ENCODE data around the gene FLRT2.

DNA sequence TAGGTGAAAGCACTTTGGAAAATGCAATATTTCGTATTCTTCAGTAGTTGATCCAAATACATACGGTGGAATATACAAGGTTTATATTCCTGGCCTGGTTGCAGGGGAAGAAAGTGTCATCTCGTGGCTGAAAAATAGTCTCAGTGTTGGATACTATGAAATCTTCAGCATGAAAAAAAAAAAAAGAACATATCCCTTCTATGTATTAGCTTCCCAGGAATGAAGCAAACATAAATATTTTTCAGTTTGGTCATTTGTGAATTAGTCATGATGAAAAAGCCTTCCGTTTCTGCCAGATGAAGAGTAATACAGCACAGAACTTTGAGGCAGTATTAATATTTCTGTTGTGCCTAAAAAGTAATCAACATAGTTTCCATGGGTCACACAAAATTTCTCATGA lies 36.7 kb downstream of the FLRT2 start:
- TF ChIP-seq, protein P1, sequence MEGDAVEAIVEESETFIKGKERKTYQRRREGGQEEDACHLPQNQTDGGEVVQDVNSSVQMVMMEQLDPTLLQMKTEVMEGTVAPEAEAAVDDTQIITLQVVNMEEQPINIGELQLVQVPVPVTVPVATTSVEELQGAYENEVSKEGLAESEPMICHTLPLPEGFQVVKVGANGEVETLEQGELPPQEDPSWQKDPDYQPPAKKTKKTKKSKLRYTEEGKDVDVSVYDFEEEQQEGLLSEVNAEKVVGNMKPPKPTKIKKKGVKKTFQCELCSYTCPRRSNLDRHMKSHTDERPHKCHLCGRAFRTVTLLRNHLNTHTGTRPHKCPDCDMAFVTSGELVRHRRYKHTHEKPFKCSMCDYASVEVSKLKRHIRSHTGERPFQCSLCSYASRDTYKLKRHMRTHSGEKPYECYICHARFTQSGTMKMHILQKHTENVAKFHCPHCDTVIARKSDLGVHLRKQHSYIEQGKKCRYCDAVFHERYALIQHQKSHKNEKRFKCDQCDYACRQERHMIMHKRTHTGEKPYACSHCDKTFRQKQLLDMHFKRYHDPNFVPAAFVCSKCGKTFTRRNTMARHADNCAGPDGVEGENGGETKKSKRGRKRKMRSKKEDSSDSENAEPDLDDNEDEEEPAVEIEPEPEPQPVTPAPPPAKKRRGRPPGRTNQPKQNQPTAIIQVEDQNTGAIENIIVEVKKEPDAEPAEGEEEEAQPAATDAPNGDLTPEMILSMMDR (IDR thresholded peaks at IDR 0.05 in 2 of 3, conservative IDR thresholded peaks at IDR 0.05 in 1 of 3; ENCODE audit: control insufficient read depth in 2 of 3, extremely low read depth in 1 of 3, insufficient read depth in 1 of 3, low read depth in 3 of 3, low read length in 3 of 3), result no peak
- TF ChIP-seq RFX5 (IDR thresholded peaks at IDR 0.05; ENCODE audit: low read depth, low read length) (no peak), CHD4 (IDR thresholded peaks at IDR 0.05) (no peak), PKNOX1 (IDR thresholded peaks at IDR 0.05) (no peak), CEBPB (IDR thresholded peaks at IDR 0.05; ENCODE audit: borderline replicate concordance in 1 of 2, low read depth in 2 of 2, low read length in 2 of 2) (no peak), JUND (IDR thresholded peaks at IDR 0.05; ENCODE audit: low read depth, low read length) (no peak), PBX3 (IDR thresholded peaks at IDR 0.05; ENCODE audit: insufficient replicate concordance, low read depth, low read length) (no peak), EP300 (IDR thresholded peaks at IDR 0.05; ENCODE audit: borderline replicate concordance in 1 of 2, control insufficient read depth in 1 of 2, low read depth in 2 of 2, low read length in 2 of 2) (no peak), SMC3 (IDR thresholded peaks at IDR 0.05; ENCODE audit: borderline replicate concordance, low read length) (no peak), USF2 (IDR thresholded peaks at IDR 0.05; ENCODE audit: borderline replicate concordance, low read depth, low read length) (no peak)
- TF ChIP-seq, protein P2, sequence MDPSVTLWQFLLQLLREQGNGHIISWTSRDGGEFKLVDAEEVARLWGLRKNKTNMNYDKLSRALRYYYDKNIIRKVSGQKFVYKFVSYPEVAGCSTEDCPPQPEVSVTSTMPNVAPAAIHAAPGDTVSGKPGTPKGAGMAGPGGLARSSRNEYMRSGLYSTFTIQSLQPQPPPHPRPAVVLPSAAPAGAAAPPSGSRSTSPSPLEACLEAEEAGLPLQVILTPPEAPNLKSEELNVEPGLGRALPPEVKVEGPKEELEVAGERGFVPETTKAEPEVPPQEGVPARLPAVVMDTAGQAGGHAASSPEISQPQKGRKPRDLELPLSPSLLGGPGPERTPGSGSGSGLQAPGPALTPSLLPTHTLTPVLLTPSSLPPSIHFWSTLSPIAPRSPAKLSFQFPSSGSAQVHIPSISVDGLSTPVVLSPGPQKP (IDR thresholded peaks at IDR 0.05; ENCODE audit: low read depth, low read length), result no peak

All from GM12878 (cell line).